Neutrophil (primary cell): ENCODE data around the gene PDE3B.

Experiments
- H3K27ac ChIP-seq: fragments of 200-600 bp; sonication (generic); 2 replicates; pipeline ENCODE4 v1.5.1; 2016; ENCODE audit warnings: mild to moderate bottlenecking, moderate library complexity
- H3K27me3 ChIP-seq: fragments of 200-600 bp; sonication (generic); 2 replicates; pipeline ENCODE4 v1.6.0; 2016; ENCODE audit warnings: mild to moderate bottlenecking
- H3K36me3 ChIP-seq: fragments of 200-600 bp; sonication (generic); 2 replicates; pipeline ENCODE4 v1.5.1; 2017
- H3K4me1 ChIP-seq, 2 experiments: fragments of 200-600 bp in 1 of 2; sonication (generic) in 1 of 2; 1 replicate in 1 of 2; 2 replicates in 1 of 2; pipeline versions ENCODE4 v1.5.1 to v1.6.1; 2013 to 2016; ENCODE audit warnings: low read depth in 1 of 2, low read length in 1 of 2, mild to moderate bottlenecking in 1 of 2, moderate library complexity in 1 of 2; ENCODE audit not compliant: control insufficient read depth in 1 of 2, insufficient read depth in 1 of 2
- H3K4me3 ChIP-seq, 2 experiments: fragments of 200-600 bp in 1 of 2; sonication (generic) in 1 of 2; 1 replicate in 1 of 2; 2 replicates in 1 of 2; pipeline ENCODE4 v1.5.1; 2013 to 2016; ENCODE audit warnings: low read depth in 1 of 2, low read length in 1 of 2, mild to moderate bottlenecking in 1 of 2, moderate library complexity in 1 of 2
- H3K9me3 ChIP-seq: fragments of 200-600 bp; sonication (generic); 2 replicates; pipeline ENCODE4 v1.5.1; 2016
- CTCF ChIP-seq: fragments of 200-600 bp; sonication (generic); IDR thresholded peaks from 2 replicates; pipeline ENCODE4 v1.5.1; 2016; ENCODE audit warnings: antibody characterized with exemption

The PDE3B gene

DNA sequence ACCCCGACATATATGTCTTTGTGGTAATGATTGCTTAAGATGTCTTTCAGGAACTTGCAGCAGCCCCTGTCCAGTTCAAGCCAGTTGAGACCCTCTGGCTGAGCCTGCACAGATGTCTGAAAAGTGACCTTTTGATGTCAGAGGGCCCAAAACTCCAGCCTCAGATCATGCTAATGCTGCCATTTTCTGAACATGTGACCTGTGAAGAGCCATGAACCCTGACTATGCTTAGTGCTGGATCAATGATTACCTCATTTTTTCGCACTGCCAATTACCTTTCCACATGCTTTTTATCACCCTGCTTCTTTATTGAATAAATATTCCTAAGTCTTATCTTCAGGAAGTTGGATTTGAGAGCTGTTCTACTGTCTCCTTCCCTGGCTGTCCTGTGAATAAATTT, 255.3 kb downstream of the PDE3B start:
- Histone ChIP-seq H3K27me3 (no peaks in the 10 kb centered on the region), H3K36me3 (no peaks in the 10 kb centered on the region), H3K9me3 (no peaks in the 10 kb centered on the region), H3K27ac (no peak overlapping the region), H3K4me1 (peaks cover 7% of the 10 kb centered on the region in 2 experiments), H3K4me3 (no peak overlapping the region)
- TF ChIP-seq CTCF, result no peak

GRCh38 chr11:14902650-14903350, 259.2 kb downstream of the PDE3B start:
- H3K4me3 ChIP-seq, result no peak overlapping the region
- H3K4me1 ChIP-seq, result peaks cover 17 to 19% of the 10 kb centered on the region in 2 experiments
- no peak for TF ChIP-seq CTCF

GRCh38 chr11:14904745-14905103, 261.1 kb downstream of the PDE3B start:
- no peaks in the 10 kb centered on the region for H3K36me3 ChIP-seq
- no peaks in the 10 kb centered on the region for H3K9me3 ChIP-seq
- peak overlapping the region; percentile 74 to 75 for H3K4me3 ChIP-seq
- no peak overlapping the region for H3K27ac ChIP-seq
- H3K27me3 ChIP-seq, result peaks cover 22% of the 10 kb centered on the region
- peak; percentile 89 for TF ChIP-seq CTCF
- H3K4me1 ChIP-seq, result peaks cover 17 to 22% of the 10 kb centered on the region in 2 experiments

More at GRCh38 chr11:14902650-14903350, 259.2 kb downstream of the PDE3B start:
- Histone ChIP-seq H3K36me3 (no peaks in the 10 kb centered on the region), H3K9me3 (no peaks in the 10 kb centered on the region), H3K27ac (no peak overlapping the region), H3K27me3 (peaks cover 13% of the 10 kb centered on the region)

DNA sequence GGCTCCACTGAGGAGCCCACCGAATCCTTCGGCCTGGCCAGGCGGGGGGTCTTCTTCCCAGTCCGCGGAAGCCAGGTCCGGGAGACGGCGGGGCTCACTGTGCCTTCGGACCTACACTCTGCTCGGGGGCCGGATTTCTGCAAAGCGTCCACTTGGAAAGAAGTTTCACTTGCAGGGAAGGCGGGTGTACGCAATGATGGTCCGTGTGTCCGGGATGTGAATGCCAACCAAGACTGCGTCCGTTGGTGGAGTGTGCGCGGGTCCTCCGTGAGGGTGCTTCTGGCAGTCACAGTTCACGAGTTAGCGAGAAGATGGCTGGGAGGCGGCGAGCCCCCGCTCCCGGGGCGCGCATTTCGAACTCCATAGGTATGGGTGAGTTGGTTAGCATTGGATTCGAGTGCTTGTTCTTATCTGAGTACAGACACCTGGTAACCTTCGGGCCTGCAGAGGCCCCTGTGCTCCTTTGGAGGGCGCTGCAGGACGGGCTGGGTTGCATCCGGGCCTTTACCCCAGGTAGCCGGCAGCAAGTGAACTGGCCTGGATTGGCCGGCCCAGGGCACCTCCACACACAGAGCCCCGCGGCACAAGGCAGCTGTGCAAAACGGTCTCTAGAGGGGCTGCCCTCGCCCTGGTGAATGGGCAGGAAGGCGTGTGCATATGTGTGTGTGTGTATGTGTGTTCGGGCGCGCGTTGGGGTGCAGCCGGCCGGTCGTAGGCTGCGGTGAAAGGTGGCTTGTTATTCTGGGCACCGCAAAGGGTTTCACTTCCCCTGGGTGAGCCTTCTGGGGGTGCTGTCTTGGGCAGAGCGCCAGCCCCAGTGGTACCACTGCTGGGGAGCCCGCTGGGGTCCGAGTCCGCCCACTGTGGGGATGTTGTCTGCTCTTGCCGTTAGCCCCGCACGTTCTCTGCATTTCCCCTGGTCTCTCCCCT, 261.8 kb downstream of the PDE3B start:
- Histone ChIP-seq H3K27me3 (peaks cover 29% of the 10 kb centered on the region), H3K4me1 (peaks cover 17 to 22% of the 10 kb centered on the region in 2 experiments), H3K27ac (no peak overlapping the region), H3K36me3 (no peaks in the 10 kb centered on the region), H3K9me3 (no peaks in the 10 kb centered on the region), H3K4me3 (peak overlapping the region; percentile 74 to 75)
- TF ChIP-seq CTCF, result peak; percentile 46

DNA sequence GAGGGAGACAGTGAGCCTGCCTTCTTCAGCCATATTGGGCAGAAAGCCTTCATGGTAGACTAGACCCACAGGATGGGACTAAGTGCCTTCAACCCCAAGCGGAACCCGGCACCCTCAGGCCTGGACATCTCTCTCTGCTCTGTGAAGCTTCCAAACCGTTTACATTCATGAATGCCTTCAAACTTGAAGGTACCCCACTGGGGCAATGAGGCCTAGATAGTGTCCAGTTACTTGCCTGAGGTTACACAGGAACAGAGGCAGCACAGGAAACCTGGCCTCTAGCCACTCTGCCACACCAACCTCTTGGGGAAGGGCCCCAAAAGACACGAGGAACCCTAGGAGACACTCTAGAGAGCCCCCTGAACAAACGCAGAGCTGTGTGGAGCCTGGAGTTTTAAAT, 263.0 kb downstream of the PDE3B start:
- Histone ChIP-seq H3K27me3 (peaks cover 40% of the 10 kb centered on the region), H3K27ac (no peak overlapping the region)
- no peak for TF ChIP-seq CTCF

More for the DNA sequence above, 263.0 kb downstream of the PDE3B start:
- H3K36me3 ChIP-seq, result no peaks in the 10 kb centered on the region
- H3K9me3 ChIP-seq, result no peaks in the 10 kb centered on the region
- no peak overlapping the region for H3K4me3 ChIP-seq
- H3K4me1 ChIP-seq, result peaks cover 17 to 22% of the 10 kb centered on the region in 2 experiments
